HL-60 (cell line): ENCODE results near the gene KLF15.

Experiments used
- CTCF ChIP-seq: IDR thresholded peaks from one replicate; pipeline ENCODE4 v1.5.1; 2011; ENCODE audit warnings: low read length, control low read depth, inconsistent platforms; ENCODE audit not compliant: insufficient read depth
- GABPA ChIP-seq: IDR thresholded peaks from 2 replicates; pipeline ENCODE4 v1.6.1; 2012; ENCODE audit warnings: low read depth
- POLR2AphosphoS5 ChIP-seq: IDR thresholded peaks from 2 replicates; pipeline ENCODE4 v1.6.1; 2012; ENCODE audit warnings: low read depth
- REST ChIP-seq: IDR thresholded peaks from 2 replicates; pipeline ENCODE4 v1.6.1; 2012; ENCODE audit warnings: low read depth; ENCODE audit not compliant: insufficient replicate concordance
- SPI1 ChIP-seq: IDR thresholded peaks from 2 replicates; pipeline ENCODE4 v1.6.1; 2012; ENCODE audit warnings: low read depth, mild to moderate bottlenecking, borderline replicate concordance

DNA sequence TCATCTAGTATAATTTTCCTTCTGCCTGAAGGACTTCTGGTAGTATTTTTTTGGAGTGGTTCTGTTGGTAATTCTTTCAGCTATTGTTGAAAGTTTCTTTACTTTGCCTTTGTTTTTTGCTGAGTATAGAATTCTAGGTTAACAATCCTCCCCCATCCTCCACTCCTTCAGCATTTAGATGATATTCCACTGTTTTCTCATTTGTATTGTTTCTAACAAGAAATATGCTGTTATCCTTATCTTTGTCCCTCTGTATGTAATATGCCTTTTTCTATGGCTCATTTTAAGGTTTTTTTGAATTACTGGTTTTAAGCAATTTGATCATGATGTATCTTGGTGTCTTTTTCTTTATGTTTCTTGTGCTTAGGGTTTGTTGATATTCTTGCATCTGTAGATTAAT is 53.9 kb downstream of the KLF15 start:
- TF ChIP-seq CTCF (no peak), REST (no peak), POLR2AphosphoS5 (no peak), GABPA (no peak), SPI1 (no peak)
